ENCODE data around the gene RO60. TPM values are rescaled to one million over a fixed set of nuclear protein-coding genes. Genes with fewer than 3 reads are reported as not detected.
A peak's percentile ranks its signal among the peaks of the same experiment; 100 is the strongest.

RO60 gene
- total RNA-seq, 1 experiment from 2014 or later = 86.4 TPM

- Mint-ChIP-seq H3K27me3 (ENCODE audit: low read depth) (no peaks in the 10 kb centered on the region), H3K27ac (peak overlapping the region; percentile 22; the same call in 1 of the 2 replicates), H3K9me3 (0 out of 2 replicates have a peak, but pooled peaks cover 3% of the 10 kb centered on the region), H3K36me3 (peaks cover 5% of the 10 kb centered on the region; the same call in 1 of the 2 replicates), H3K4me3 (no peak overlapping the region), H3K4me1 (peaks cover 22% of the 10 kb centered on the region)
- DNase-seq (ENCODE audit: low spot score) = no peak
- ATAC-seq = no peak
- POLR2A ChIA-PET = interaction anchor here (0.5 kb wide), 1 partner anchor 13 kb away, joined by 7 read pairs; no protein-coding TSS in a partner anchor
- CTCF ChIA-PET = no interaction called here
- no peak for TF ChIP-seq NFATC4 (CRISPR knock-in tag; IDR thresholded peaks at IDR 0.05)
- TF ChIP-seq TEAD1 (CRISPR knock-in tag; IDR thresholded peaks at IDR 0.05) = no peak
- TF ChIP-seq FOXK1 (CRISPR knock-in tag; IDR thresholded peaks at IDR 0.05) = no peak
Measured at GRCh38 chr1:193066606-193067005, 7.2 kb downstream of the RO60 start.

GRCh38 chr1:193068013-193068412 is 8.6 kb downstream of the RO60 start:
- Mint-ChIP-seq H3K4me1 (peaks cover 22% of the 10 kb centered on the region), H3K27ac (peak overlapping the region; percentile 58; the same call in 1 of the 2 replicates)
- CTCF ChIA-PET = no interaction called here

More at GRCh38 chr1:193068013-193068412, 8.6 kb downstream of the RO60 start:
- Mint-ChIP-seq H3K9me3 (no peaks in the 10 kb centered on the region), H3K4me3 (no peak overlapping the region), H3K27me3 (ENCODE audit: low read depth) (no peaks in the 10 kb centered on the region), H3K36me3 (peaks cover 4% of the 10 kb centered on the region; the same call in 1 of the 2 replicates)
- POLR2A ChIA-PET = no interaction called here
- ATAC-seq = no peak
- TF ChIP-seq PRRX2 (CRISPR knock-in tag; IDR thresholded peaks at IDR 0.05) (no peak), GTF2I (CRISPR knock-in tag; conservative IDR thresholded peaks at IDR 0.05) (no peak), ZNF138 (CRISPR knock-in tag; conservative IDR thresholded peaks at IDR 0.05) (no peak), E2F4 (CRISPR knock-in tag; IDR thresholded peaks at IDR 0.05; ENCODE audit: borderline replicate concordance, low read depth) (no peak), CTCF (IDR thresholded peaks at IDR 0.05) (no peak), ESRRA (CRISPR knock-in tag; IDR thresholded peaks at IDR 0.05; ENCODE audit: borderline replicate concordance) (no peak), JAZF1 (CRISPR knock-in tag; IDR thresholded peaks at IDR 0.05) (no peak), ETV6 (CRISPR knock-in tag; IDR thresholded peaks at IDR 0.05) (no peak), ZMAT4 (CRISPR knock-in tag; IDR thresholded peaks at IDR 0.05) (no peak), ELF4 (CRISPR knock-in tag; IDR thresholded peaks at IDR 0.05; ENCODE audit: low read depth) (no peak), ZNF396 (CRISPR knock-in tag; IDR thresholded peaks at IDR 0.05; ENCODE audit: borderline replicate concordance) (no peak), MYBL2 (CRISPR knock-in tag; IDR thresholded peaks at IDR 0.05) (no peak), GABPB1 (CRISPR knock-in tag; IDR thresholded peaks at IDR 0.05) (no peak), SOX15 (CRISPR knock-in tag; IDR thresholded peaks at IDR 0.05) (no peak), ZNF416 (CRISPR knock-in tag; IDR thresholded peaks at IDR 0.05) (no peak), HMGXB4 (CRISPR knock-in tag; IDR thresholded peaks at IDR 0.05) (no peak)
- DNase-seq (ENCODE audit: low spot score) = no peak
